Amniotic stem cell (primary cell): ENCODE data around the gene ZFYVE1.
"Not testable (repeated sequence)": the region's sequence is repeated elsewhere in the genome, so short reads cannot be mapped to it uniquely, and the experiment has no call there.

Experiments used
- DNase-seq: peaks from one replicate; lab custom pipeline; 2025; lab: John Stamatoyannopoulos, UW

The ZFYVE1 gene

GRCh38 chr14:72956741-72957140 lies 70.2 kb downstream of the ZFYVE1 start:
- not testable (repeated sequence) for DNase-seq

- no peak for DNase-seq
Measured at GRCh38 chr14:72952171-72952570, 74.7 kb downstream of the ZFYVE1 start.

- peak; percentile 32 for DNase-seq
Measured at GRCh38 chr14:72948481-72949138, 78.3 kb downstream of the ZFYVE1 start.

GRCh38 chr14:72947366-72948160 lies 79.3 kb downstream of the ZFYVE1 start:
- DNase-seq = no peak

GRCh38 chr14:72946491-72946890 lies 80.4 kb downstream of the ZFYVE1 start:
- no peak for DNase-seq

GRCh38 chr14:72945356-72946027 lies 81.4 kb downstream of the ZFYVE1 start:
- no peak for DNase-seq

- DNase-seq = no peak
Measured at GRCh38 chr14:72943876-72944430, 83.0 kb downstream of the ZFYVE1 start.

GRCh38 chr14:72942934-72943333 lies 84.0 kb downstream of the ZFYVE1 start:
- no peak for DNase-seq

GRCh38 chr14:72941286-72941985 lies 85.5 kb downstream of the ZFYVE1 start:
- no peak for DNase-seq

- DNase-seq = no peak
Measured at GRCh38 chr14:72939630-72940029, 87.3 kb downstream of the ZFYVE1 start.

- DNase-seq = no peak
Measured at GRCh38 chr14:72932893-72933292, 94.0 kb downstream of the ZFYVE1 start.

GRCh38 chr14:72929316-72930080 lies 97.4 kb downstream of the ZFYVE1 start:
- no peak for DNase-seq

- no peak for DNase-seq
Measured at GRCh38 chr14:72928872-72929271, 98.0 kb downstream of the ZFYVE1 start.

- DNase-seq = peak; percentile 99
Measured at GRCh38 chr14:72926292-72927028, 100.4 kb downstream of the ZFYVE1 start, which contains the start of gene DCAF4. TSS of gene DCAF4 (plus strand) at chr14:72926464. CDS start at chr14:72937979, 11,515 bp downstream.

- no peak for DNase-seq
Measured at GRCh38 chr14:72925815-72926291, 101.1 kb downstream of the ZFYVE1 start.

- no peak for DNase-seq
Measured at GRCh38 chr14:72925171-72925759, 101.6 kb downstream of the ZFYVE1 start.

GRCh38 chr14:72924337-72924736 lies 102.6 kb downstream of the ZFYVE1 start:
- DNase-seq = no peak

- no peak for DNase-seq
Measured at GRCh38 chr14:72921396-72921795, 105.5 kb downstream of the ZFYVE1 start.

GRCh38 chr14:72920008-72920407 lies 106.9 kb downstream of the ZFYVE1 start:
- DNase-seq = no peak
